ENCODE results near the gene MSMB.
"Not testable (repeated sequence)": the region's sequence is repeated elsewhere in the genome, so short reads cannot be mapped to it uniquely, and the experiment has no call there.

MSMB gene

GRCh38 chr10:46000538-46000937 is 45.5 kb downstream of the MSMB start:
- TF ChIP-seq CTCF (IDR thresholded peaks at IDR 0.05; ENCODE audit: low read depth, low read length): no peak
- H3K4me3 ChIP-seq (ENCODE audit: low read depth, low read length): no peak overlapping the region
- DNase-seq (ENCODE audit: low read depth, low spot score): no peak
- in situ Hi-C loops (cut with HindIII; ENCODE audit: low sequenced_read_pairs): no loop called here

GRCh38 chr10:45999955-46000354 is 46.1 kb downstream of the MSMB start:
- H3K4me3 ChIP-seq (ENCODE audit: low read depth, low read length); in situ Hi-C loops (cut with HindIII; ENCODE audit: low sequenced_read_pairs); DNase-seq (ENCODE audit: low read depth, low spot score): not testable (repeated sequence)

GRCh38 chr10:45997994-45998763 is 47.9 kb downstream of the MSMB start:
- no peak for DNase-seq (ENCODE audit: low read depth, low spot score)
- in situ Hi-C loops (cut with HindIII; ENCODE audit: low sequenced_read_pairs): no loop called here
- H3K4me3 ChIP-seq (ENCODE audit: low read depth, low read length): no peak overlapping the region
- no peak for TF ChIP-seq CTCF (IDR thresholded peaks at IDR 0.05; ENCODE audit: low read depth, low read length)

GRCh38 chr10:45997557-45997956 is 48.5 kb downstream of the MSMB start:
- no peak for TF ChIP-seq CTCF (IDR thresholded peaks at IDR 0.05; ENCODE audit: low read depth, low read length)
- DNase-seq (ENCODE audit: low read depth, low spot score): no peak
- H3K4me3 ChIP-seq (ENCODE audit: low read depth, low read length): no peak overlapping the region
- in situ Hi-C loops (cut with HindIII; ENCODE audit: low sequenced_read_pairs): no loop called here

- in situ Hi-C loops (cut with HindIII; ENCODE audit: low sequenced_read_pairs); H3K4me3 ChIP-seq (ENCODE audit: low read depth, low read length); DNase-seq (ENCODE audit: low read depth, low spot score): not testable (repeated sequence)
Measured at GRCh38 chr10:45985590-45985989, 60.5 kb downstream of the MSMB start.

GRCh38 chr10:45984473-45984872 is 61.6 kb downstream of the MSMB start:
- DNase-seq (ENCODE audit: low read depth, low spot score); H3K4me3 ChIP-seq (ENCODE audit: low read depth, low read length); in situ Hi-C loops (cut with HindIII; ENCODE audit: low sequenced_read_pairs): not testable (repeated sequence)

- H3K4me3 ChIP-seq (ENCODE audit: low read depth, low read length); in situ Hi-C loops (cut with HindIII; ENCODE audit: low sequenced_read_pairs): not testable (repeated sequence)
Measured at GRCh38 chr10:45983538-45984186, 62.4 kb downstream of the MSMB start.

More at GRCh38 chr10:45983538-45984186, 62.4 kb downstream of the MSMB start:
- DNase-seq (ENCODE audit: low read depth, low spot score): peak; percentile 56
- peak; percentile 28 for TF ChIP-seq CTCF (IDR thresholded peaks at IDR 0.05; ENCODE audit: low read depth, low read length)
